HepG2 (cell line): ENCODE data around the gene CBLL2. TPM values are rescaled to one million over a fixed set of nuclear protein-coding genes. Genes with fewer than 3 reads are reported as not detected.

ENCODE experiments used
- ATAC-seq: fragments of 200-7000 bp; cut with Tn5 transposase; 3 replicates; pipeline ENCODE4 v1.9.1; 2020; ENCODE audit warnings: mild to moderate bottlenecking, moderate library complexity
- BruUV-seq: library from RNA; stranded (reverse); fragments of 400-500 nt; replicated peaks from 2 replicates; lab custom pipeline; 2021; lab: Mats Ljungman, UMichigan
- CTCF ChIA-PET: fragments of 300-600 bp; formaldehyde crosslinking; extraction: SDS; loops from one replicate; lab custom pipeline; 2021; ENCODE audit warnings: low total read pairs, inconsistent platforms, low intra/inter-chr PET ratio; lab: Yijun Ruan, JAX
- POLR2A ChIA-PET: fragments of 350-600 bp; sonication (Branson Sonifier 250); formaldehyde crosslinking; loops from one replicate; lab custom pipeline; 2020; ENCODE audit warnings: antibody characterized with exemption, inconsistent platforms; lab: Yijun Ruan, JAX
- DNase-seq: peaks from one replicate; pipeline ENCODE4 v3.0.0-alpha.2; 2015; ENCODE audit warnings: low spot score
- FAIRE-seq: peaks from 3 replicates; lab custom pipeline; 2011; peaks lifted over from hg19 to GRCh38; lab: Jason Lieb, UNC
- H2AFZ ChIP-seq: one replicate; pipeline ENCODE4 v1.6.1; 2011; ENCODE audit warnings: low read length, inconsistent platforms
- H3K27ac ChIP-seq: fragments of 300-600 bp; 3 replicates; pipeline ENCODE4 v1.8.0; 2011; ENCODE audit warnings: mixed run types, mild to moderate bottlenecking, mixed read lengths, low read length, inconsistent platforms; ENCODE audit not compliant: insufficient read depth; ENCODE audit errors: extremely low read length
- H3K27me3 ChIP-seq, 2 experiments: fragments of 200-600 bp in 1 of 2; 2 replicates in 1 of 2; 3 replicates in 1 of 2; pipeline versions ENCODE4 v1.6.0 to v1.8.0; 2011; ENCODE audit warnings: low read length in 2 of 2, mild to moderate bottlenecking in 2 of 2, moderate library complexity in 2 of 2, inconsistent platforms in 1 of 2; ENCODE audit not compliant: insufficient read depth in 2 of 2, control insufficient read depth in 1 of 2
- H3K36me3 ChIP-seq, 2 experiments: fragments of 200-600 bp in 1 of 2; replicated peaks in 1 of 2; 2 replicates in 1 of 2; 3 replicates in 1 of 2; pipeline versions ENCODE4 v1.5.1 to v1.8.0; 2011; ENCODE audit warnings: low read length in 2 of 2, inconsistent platforms in 1 of 2; ENCODE audit not compliant: insufficient read depth in 2 of 2, control insufficient read depth in 1 of 2
- H3K4me1 ChIP-seq: 2 replicates; pipeline ENCODE4 v1.5.1; 2012; ENCODE audit warnings: low read length, inconsistent platforms; ENCODE audit not compliant: insufficient read depth
- H3K4me2 ChIP-seq: 2 replicates; pipeline ENCODE4 v1.6.0; 2011; ENCODE audit warnings: low read depth, low read length, inconsistent platforms
- H3K4me3 ChIP-seq, 3 experiments: fragments of 200-600 bp in 1 of 3; sonication (generic), shearing (Covaris generic) in 1 of 3; replicated peaks in 1 of 3; 2 replicates each; pipeline ENCODE4 v1.5.1; 2011 to 2016; ENCODE audit warnings: low read length in 3 of 3, inconsistent platforms in 2 of 3, low read depth in 2 of 3, mild to moderate bottlenecking in 2 of 3, control low read depth in 1 of 3, mixed read lengths in 1 of 3; ENCODE audit not compliant: insufficient read depth in 1 of 3
- H3K79me2 ChIP-seq: one replicate; pipeline ENCODE4 v1.6.1; 2011; ENCODE audit warnings: low read length, inconsistent platforms; ENCODE audit not compliant: insufficient read depth
- H3K9ac ChIP-seq: 2 replicates; pipeline ENCODE4 v1.6.0; 2011; ENCODE audit warnings: mild to moderate bottlenecking, low read depth, low read length, inconsistent platforms; ENCODE audit not compliant: insufficient read depth
- H3K9me3 ChIP-seq: 2 replicates; pipeline ENCODE4 v1.5.1; 2012; ENCODE audit warnings: mild to moderate bottlenecking, low read length
- H4K20me1 ChIP-seq: 2 replicates; pipeline ENCODE4 v1.6.0; 2011; ENCODE audit warnings: inconsistent platforms, mild to moderate bottlenecking, low read length, moderate library complexity; ENCODE audit not compliant: insufficient read depth
- CHCHD3 ChIP-seq: sonication (generic); formaldehyde crosslinking; IDR thresholded peaks from 2 replicates; pipeline ENCODE4 v1.8.0; 2022; ENCODE audit warnings: mild to moderate bottlenecking, missing genetic modification reagents, moderate library complexity
- CHD2 ChIP-seq: IDR thresholded peaks from 2 replicates; pipeline ENCODE4 v1.6.1; 2011; ENCODE audit warnings: low read depth, low read length, improper control_type of control experiment
- ELF4 ChIP-seq: sonication (generic); formaldehyde crosslinking; IDR thresholded peaks from 2 replicates; pipeline ENCODE4 v1.5.0; 2020; ENCODE audit warnings: missing genetic modification reagents, mild to moderate bottlenecking, moderate library complexity, borderline replicate concordance
- HOXD1 ChIP-seq: sonication (generic); formaldehyde crosslinking; IDR thresholded peaks from 2 replicates; pipeline ENCODE4 v1.5.0; 2020; ENCODE audit warnings: missing genetic modification reagents
- MLLT10 ChIP-seq: sonication (generic); formaldehyde crosslinking; IDR thresholded peaks from 2 replicates; pipeline ENCODE4 v1.4.0; 2020; ENCODE audit warnings: missing genetic modification reagents
- PCBP1 ChIP-seq: fragments of 200-400 bp; formaldehyde crosslinking; IDR thresholded peaks from 2 replicates; pipeline ENCODE4 v1.6.1; 2017; ENCODE audit warnings: mild to moderate bottlenecking, low read depth, low read length, borderline replicate concordance
- SCMH1 ChIP-seq: sonication (generic); formaldehyde crosslinking; IDR thresholded peaks from 2 replicates; pipeline ENCODE4 v1.9.0; 2021; ENCODE audit warnings: missing genetic modification reagents, mild to moderate bottlenecking, borderline replicate concordance
- SMAD9 ChIP-seq: sonication (generic); formaldehyde crosslinking; IDR thresholded peaks from 2 replicates; pipeline ENCODE4 v1.5.1; 2020; ENCODE audit warnings: mild to moderate bottlenecking, missing genetic modification reagents
- TFDP1 ChIP-seq: IDR thresholded peaks from 2 replicates; pipeline ENCODE4 v1.6.1; 2016; ENCODE audit warnings: missing compliant biosample characterization, missing genetic modification reagents, borderline replicate concordance
- ZKSCAN5 ChIP-seq: sonication (generic); formaldehyde crosslinking; IDR thresholded peaks from 2 replicates; pipeline ENCODE4 v1.5.1; 2020; ENCODE audit warnings: mild to moderate bottlenecking, missing genetic modification reagents
- ZNF30 ChIP-seq: sonication (generic); formaldehyde crosslinking; IDR thresholded peaks from 2 replicates; pipeline ENCODE4 v1.5.0; 2020; ENCODE audit warnings: mild to moderate bottlenecking, missing genetic modification reagents
- ZNF512 ChIP-seq: sonication (generic); formaldehyde crosslinking; IDR thresholded peaks from 2 replicates; pipeline ENCODE4 v1.4.0; 2020; ENCODE audit warnings: mild to moderate bottlenecking, missing genetic modification reagents
- ZNF639 ChIP-seq: conservative IDR thresholded peaks from 2 replicates; pipeline ENCODE4 v1.6.1; 2018; ENCODE audit warnings: missing genetic modification reagents
- ZNF761 ChIP-seq: sonication (generic); formaldehyde crosslinking; conservative IDR thresholded peaks from 2 replicates; pipeline ENCODE4 v1.4.0; 2020; ENCODE audit warnings: mild to moderate bottlenecking, missing genetic modification reagents
- ZSCAN31 ChIP-seq: sonication (generic); formaldehyde crosslinking; IDR thresholded peaks from 2 replicates; pipeline ENCODE4 v1.5.0; 2020; ENCODE audit warnings: low read depth, mild to moderate bottlenecking, missing genetic modification reagents
- WGBS: methylation state at CpG from one replicate; pipeline ENCODE4 v1.1.6; 2017; ENCODE audit warnings: low lambda C conversion rate; 5-methylcytosine and 5-hydroxymethylcytosine counted together
- in situ Hi-C: cut with HindIII; loops from 2 replicates; pipeline ENCODE4 v1.10.0; 2017; ENCODE audit warnings: low pct_unique_long_range_greater_than_20kb; ENCODE audit not compliant: extremely low pct_ligation_motif_present
- intact Hi-C: fragments of 100-400 bp; cut with micrococcal nuclease; formaldehyde crosslinking; loops from one replicate; pipeline ENCODE4 v1.10.0; 2022; ENCODE audit not compliant: unreplicated experiment
- polyA plus RNA-seq, 8 experiments: library from polyadenylated mRNA; depleted of rRNA in 3 of 8; stranded (reverse) in 7 of 8; unstranded in 1 of 8; fragments of >200 nt; fragmentation: Illumina TruSeq in 4 of 8; extraction: Trizol in 4 of 8; gene quantifications; 2 replicates each; pipeline versions ENCODE4 v1.2.1 to v1.2.3, GENCODE V29; 2011 to 2016; ENCODE audit warnings: low read depth in 4 of 8, missing spikeins in 1 of 8, mixed read lengths in 1 of 8; ENCODE audit not compliant: insufficient read depth in 1 of 8
- total RNA-seq, 5 experiments: library from RNA; depleted of rRNA; stranded (reverse); fragments of >200 nt; fragmentation: Illumina TruSeq; extraction: Trizol; gene quantifications; 2 replicates each; pipeline ENCODE4 v1.2.3, GENCODE V29; 2016; ENCODE audit warnings: low read depth in 1 of 5
- TF ChIP-seq, protein P1 (sequence below): sonication (generic); formaldehyde crosslinking; IDR thresholded peaks from 2 replicates; pipeline ENCODE4 v1.4.0; 2020; ENCODE audit warnings: mild to moderate bottlenecking, missing genetic modification reagents, borderline replicate concordance
- TF ChIP-seq, protein P2 (sequence below): sonication (generic); formaldehyde crosslinking; IDR thresholded peaks from 2 replicates; pipeline ENCODE4 v1.4.0; 2020; ENCODE audit warnings: missing genetic modification reagents

CBLL2 gene
- total and polyA plus RNA-seq, 2 of the 13 experiments (the other 11 are each of a cell fraction or from before 2014, with no cell fraction given): not detected

- no TSS peak for BruUV-seq
- intact Hi-C loops (no loop called here), in situ Hi-C loops (no loop called here)
- ATAC-seq (no peak), DNase-seq (no peak), FAIRE-seq (no peak)
- no peak overlapping the region for H3K9ac ChIP-seq
- no peaks in the 10 kb centered on the region for H3K27me3 ChIP-seq
- POLR2A ChIA-PET: no interaction called here
- no peak overlapping the region for H3K4me2 ChIP-seq
- no peaks in the 10 kb centered on the region for H4K20me1 ChIP-seq
- H3K4me3 ChIP-seq: no peak overlapping the region
- 0% methylated on average over 3 of the region's 3 CpGs for WGBS
- CTCF ChIA-PET: no interaction called here
- H3K4me1 ChIP-seq: no peaks in the 10 kb centered on the region
- H3K79me2 ChIP-seq: no peaks in the 10 kb centered on the region
- H2AFZ ChIP-seq: no peak overlapping the region
- H3K36me3 ChIP-seq: no peaks in the 10 kb centered on the region
- no peak overlapping the region for H3K27ac ChIP-seq
- no peaks in the 10 kb centered on the region for H3K9me3 ChIP-seq
- TF ChIP-seq CHCHD3 (no peak), SCMH1 (CRISPR knock-in tag) (no peak), ZNF512 (CRISPR knock-in tag) (no peak), ZSCAN31 (no peak), ZNF30 (CRISPR knock-in tag) (no peak), HOXD1 (CRISPR knock-in tag) (no peak), ZNF639 (CRISPR knock-in tag) (no peak), TFDP1 (CRISPR knock-in tag) (no peak), ZKSCAN5 (CRISPR knock-in tag) (no peak), ELF4 (CRISPR knock-in tag) (no peak), PCBP1 (no peak), ZNF761 (CRISPR knock-in tag) (no peak), MLLT10 (CRISPR knock-in tag) (no peak), CHD2 (no peak), SMAD9 (CRISPR knock-in tag) (no peak)
- TF ChIP-seq, protein P1, sequence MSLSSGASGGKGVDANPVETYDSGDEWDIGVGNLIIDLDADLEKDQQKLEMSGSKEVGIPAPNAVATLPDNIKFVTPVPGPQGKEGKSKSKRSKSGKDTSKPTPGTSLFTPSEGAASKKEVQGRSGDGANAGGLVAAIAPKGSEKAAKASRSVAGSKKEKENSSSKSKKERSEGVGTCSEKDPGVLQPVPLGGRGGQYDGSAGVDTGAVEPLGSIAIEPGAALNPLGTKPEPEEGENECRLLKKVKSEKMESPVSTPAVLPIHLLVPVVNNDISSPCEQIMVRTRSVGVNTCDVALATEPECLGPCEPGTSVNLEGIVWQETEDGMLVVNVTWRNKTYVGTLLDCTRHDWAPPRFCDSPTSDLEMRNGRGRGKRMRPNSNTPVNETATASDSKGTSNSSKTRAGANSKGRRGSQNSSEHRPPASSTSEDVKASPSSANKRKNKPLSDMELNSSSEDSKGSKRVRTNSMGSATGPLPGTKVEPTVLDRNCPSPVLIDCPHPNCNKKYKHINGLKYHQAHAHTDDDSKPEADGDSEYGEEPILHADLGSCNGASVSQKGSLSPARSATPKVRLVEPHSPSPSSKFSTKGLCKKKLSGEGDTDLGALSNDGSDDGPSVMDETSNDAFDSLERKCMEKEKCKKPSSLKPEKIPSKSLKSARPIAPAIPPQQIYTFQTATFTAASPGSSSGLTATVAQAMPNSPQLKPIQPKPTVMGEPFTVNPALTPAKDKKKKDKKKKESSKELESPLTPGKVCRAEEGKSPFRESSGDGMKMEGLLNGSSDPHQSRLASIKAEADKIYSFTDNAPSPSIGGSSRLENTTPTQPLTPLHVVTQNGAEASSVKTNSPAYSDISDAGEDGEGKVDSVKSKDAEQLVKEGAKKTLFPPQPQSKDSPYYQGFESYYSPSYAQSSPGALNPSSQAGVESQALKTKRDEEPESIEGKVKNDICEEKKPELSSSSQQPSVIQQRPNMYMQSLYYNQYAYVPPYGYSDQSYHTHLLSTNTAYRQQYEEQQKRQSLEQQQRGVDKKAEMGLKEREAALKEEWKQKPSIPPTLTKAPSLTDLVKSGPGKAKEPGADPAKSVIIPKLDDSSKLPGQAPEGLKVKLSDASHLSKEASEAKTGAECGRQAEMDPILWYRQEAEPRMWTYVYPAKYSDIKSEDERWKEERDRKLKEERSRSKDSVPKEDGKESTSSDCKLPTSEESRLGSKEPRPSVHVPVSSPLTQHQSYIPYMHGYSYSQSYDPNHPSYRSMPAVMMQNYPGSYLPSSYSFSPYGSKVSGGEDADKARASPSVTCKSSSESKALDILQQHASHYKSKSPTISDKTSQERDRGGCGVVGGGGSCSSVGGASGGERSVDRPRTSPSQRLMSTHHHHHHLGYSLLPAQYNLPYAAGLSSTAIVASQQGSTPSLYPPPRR (CRISPR knock-in tag): no peak
- TF ChIP-seq, protein P2, sequence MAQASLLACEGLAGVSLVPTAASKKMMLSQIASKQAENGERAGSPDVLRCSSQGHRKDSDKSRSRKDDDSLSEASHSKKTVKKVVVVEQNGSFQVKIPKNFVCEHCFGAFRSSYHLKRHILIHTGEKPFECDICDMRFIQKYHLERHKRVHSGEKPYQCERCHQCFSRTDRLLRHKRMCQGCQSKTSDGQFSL (CRISPR knock-in tag): no peak
Measured at GRCh38 chrX:22313766-22314165, 41.1 kb downstream of the CBLL2 start.
